ENCODE results near the gene NSUN2.

GRCh38 chr5:6581090-6581489, 51.8 kb downstream of the NSUN2 start:
- TF ChIP-seq CTCF (IDR thresholded peaks at IDR 0.05) (no peak), POLR2A (IDR thresholded peaks at IDR 0.05; ENCODE audit: low read depth) (no peak)

Measured in esophagus muscularis mucosa (tissue), 3 donors.